ENCODE measurements around the gene HLA-DRA. TPM values are rescaled to one million over a fixed set of nuclear protein-coding genes. Genes with fewer than 3 reads are reported as not detected.

The HLA-DRA gene
- polyA plus RNA-seq, 1 of the 3 experiments (the other 2 are of a cell fraction), result 0.10 TPM

GRCh38 chr6:32445321-32445854 lies 5.7 kb downstream of the HLA-DRA start:
- H2AFZ ChIP-seq (ENCODE audit: low read depth), result no peak overlapping the region
- H3K4me1 ChIP-seq (ENCODE audit: control insufficient read depth in 1 of 2, insufficient read depth in 2 of 2, low read depth in 1 of 2, low read length in 1 of 2), result no peaks in the 10 kb centered on the region
- no peak overlapping the region for H3K4me3 ChIP-seq (ENCODE audit: low read depth in 2 of 2, low read length in 1 of 2)
- TF ChIP-seq POLR2AphosphoS5 (IDR thresholded peaks at IDR 0.05; ENCODE audit: low read depth, low read length), result no peak
- TF ChIP-seq PBX3 (IDR thresholded peaks at IDR 0.05), result no peak
- TF ChIP-seq TAF1 (IDR thresholded peaks at IDR 0.05; ENCODE audit: borderline replicate concordance, low read depth, low read length), result no peak
- no peak for TF ChIP-seq EP300 (IDR thresholded peaks at IDR 0.05; ENCODE audit: borderline replicate concordance in 1 of 2, low read depth in 1 of 2, low read length in 1 of 2)
- no peak for TF ChIP-seq CTCF (IDR thresholded peaks at IDR 0.05)
- TF ChIP-seq EZH2phosphoT487 (IDR thresholded peaks at IDR 0.05; ENCODE audit: borderline replicate concordance, low read depth), result no peak
- TF ChIP-seq, protein P1, sequence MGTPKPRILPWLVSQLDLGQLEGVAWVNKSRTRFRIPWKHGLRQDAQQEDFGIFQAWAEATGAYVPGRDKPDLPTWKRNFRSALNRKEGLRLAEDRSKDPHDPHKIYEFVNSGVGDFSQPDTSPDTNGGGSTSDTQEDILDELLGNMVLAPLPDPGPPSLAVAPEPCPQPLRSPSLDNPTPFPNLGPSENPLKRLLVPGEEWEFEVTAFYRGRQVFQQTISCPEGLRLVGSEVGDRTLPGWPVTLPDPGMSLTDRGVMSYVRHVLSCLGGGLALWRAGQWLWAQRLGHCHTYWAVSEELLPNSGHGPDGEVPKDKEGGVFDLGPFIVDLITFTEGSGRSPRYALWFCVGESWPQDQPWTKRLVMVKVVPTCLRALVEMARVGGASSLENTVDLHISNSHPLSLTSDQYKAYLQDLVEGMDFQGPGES (IDR thresholded peaks at IDR 0.05; ENCODE audit: low read depth, low read length), result no peak
- TF ChIP-seq SIN3A (IDR thresholded peaks at IDR 0.05; ENCODE audit: borderline replicate concordance, low read depth, low read length), result no peak
- no peak for TF ChIP-seq JUND (IDR thresholded peaks at IDR 0.05)
- TF ChIP-seq NRF1 (IDR thresholded peaks at IDR 0.05; ENCODE audit: low read depth, low read length), result no peak
- TF ChIP-seq YY1 (IDR thresholded peaks at IDR 0.05; ENCODE audit: low read depth), result no peak
- no peak for TF ChIP-seq RAD21 (IDR thresholded peaks at IDR 0.05; ENCODE audit: low read length)
- TF ChIP-seq FOSL2 (IDR thresholded peaks at IDR 0.05; ENCODE audit: borderline replicate concordance, low read depth), result no peak
- TF ChIP-seq REST (IDR thresholded peaks at IDR 0.05; ENCODE audit: low read depth, low read length), result no peak
- TF ChIP-seq TEAD4 (IDR thresholded peaks at IDR 0.05; ENCODE audit: borderline replicate concordance, insufficient read depth), result no peak
- no peak for TF ChIP-seq RXRA (IDR thresholded peaks at IDR 0.05; ENCODE audit: borderline replicate concordance, low read depth)
- H3K9me2 ChIP-seq, result no peaks in the 10 kb centered on the region
- H4K20me1 ChIP-seq (ENCODE audit: insufficient read depth), result no peaks in the 10 kb centered on the region
- H3F3A ChIP-seq (replicated peaks; ENCODE audit: insufficient read depth), result no peaks in the 10 kb centered on the region
- ChIA-PET POLR2A (no interaction called here), CTCF (interaction anchor here (1.4 kb wide), 1 partner anchor 32 kb away, joined by 4 read pairs; no protein-coding TSS in a partner anchor)
- H3K27me3 ChIP-seq (ENCODE audit: insufficient read depth), result peaks cover 9% of the 10 kb centered on the region; the same call in 1 of the 2 replicates
- H3K79me2 ChIP-seq (ENCODE audit: insufficient read depth), result no peaks in the 10 kb centered on the region
- DNase-seq, result no peak
- no peak overlapping the region for H3K9ac ChIP-seq
- no peaks in the 10 kb centered on the region for H3K36me3 ChIP-seq (replicated peaks in 1 of 2; ENCODE audit: control insufficient read depth in 1 of 2, insufficient read depth in 2 of 2, low read length in 1 of 2)
- H3K9me3 ChIP-seq, result no peaks in the 10 kb centered on the region; the same call in 1 of the 2 replicates
- 0% methylated on average over 3 of the region's 3 CpGs for WGBS (ENCODE audit: low lambda C conversion rate)
- H3K4me2 ChIP-seq, result no peak overlapping the region
- H3K27ac ChIP-seq (ENCODE audit: low read depth in 2 of 2, low read length in 1 of 2), result no peak overlapping the region

Measured in SK-N-SH (cell line).